GM18517 (cell line): ENCODE results near the gene NXPH3.
"Not testable (repeated sequence)": the region's sequence is repeated elsewhere in the genome, so short reads cannot be mapped to it uniquely, and the experiment has no call there.

Experiments
- ATAC-seq: cut with Tn5 transposase; IDR thresholded peaks from one replicate; pipeline ENCODE4 v1.9.1; 2021; ENCODE audit warnings: mild to moderate bottlenecking, moderate library complexity; ENCODE audit not compliant: unreplicated experiment

Gene NXPH3

DNA sequence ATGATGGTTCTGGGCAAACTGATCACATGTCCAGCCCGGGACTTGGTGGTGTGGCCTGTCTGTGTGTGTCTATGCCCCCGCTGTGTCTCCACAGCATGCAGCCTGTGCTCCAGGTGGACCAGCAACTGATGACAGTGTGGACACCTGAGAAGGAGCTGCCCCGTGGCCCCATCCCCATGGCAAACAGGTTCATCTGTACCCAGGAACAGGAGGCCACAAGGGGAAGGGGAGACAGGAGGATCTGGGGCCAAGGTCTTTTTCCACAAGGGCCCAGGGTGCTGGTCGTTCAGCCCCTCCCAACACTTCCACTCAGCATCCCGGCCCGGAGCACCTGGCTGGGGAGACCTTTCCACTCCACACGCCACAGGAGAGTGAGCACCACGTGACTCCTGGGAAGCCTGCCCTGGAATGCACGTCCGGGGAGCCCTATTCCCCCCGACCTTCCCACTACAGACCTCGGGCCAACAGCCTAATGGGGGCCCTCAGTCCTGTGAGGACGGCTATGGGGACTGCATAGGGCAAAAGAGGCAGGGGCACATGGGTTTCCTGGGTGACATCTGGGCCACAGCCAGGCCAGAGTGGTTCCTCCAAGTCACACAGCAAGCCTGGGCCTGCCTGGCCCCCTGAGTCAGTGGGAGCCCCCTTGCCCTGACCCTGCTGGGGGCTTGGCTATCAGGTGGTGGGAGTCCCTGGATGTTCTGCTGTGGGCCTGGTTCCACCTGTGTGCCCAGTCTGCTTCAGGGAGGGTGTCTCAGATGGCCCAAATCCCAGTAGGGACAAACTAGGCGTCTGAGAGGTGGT lies 20.8 kb upstream of the NXPH3 start:
- ATAC-seq = no peak

DNA sequence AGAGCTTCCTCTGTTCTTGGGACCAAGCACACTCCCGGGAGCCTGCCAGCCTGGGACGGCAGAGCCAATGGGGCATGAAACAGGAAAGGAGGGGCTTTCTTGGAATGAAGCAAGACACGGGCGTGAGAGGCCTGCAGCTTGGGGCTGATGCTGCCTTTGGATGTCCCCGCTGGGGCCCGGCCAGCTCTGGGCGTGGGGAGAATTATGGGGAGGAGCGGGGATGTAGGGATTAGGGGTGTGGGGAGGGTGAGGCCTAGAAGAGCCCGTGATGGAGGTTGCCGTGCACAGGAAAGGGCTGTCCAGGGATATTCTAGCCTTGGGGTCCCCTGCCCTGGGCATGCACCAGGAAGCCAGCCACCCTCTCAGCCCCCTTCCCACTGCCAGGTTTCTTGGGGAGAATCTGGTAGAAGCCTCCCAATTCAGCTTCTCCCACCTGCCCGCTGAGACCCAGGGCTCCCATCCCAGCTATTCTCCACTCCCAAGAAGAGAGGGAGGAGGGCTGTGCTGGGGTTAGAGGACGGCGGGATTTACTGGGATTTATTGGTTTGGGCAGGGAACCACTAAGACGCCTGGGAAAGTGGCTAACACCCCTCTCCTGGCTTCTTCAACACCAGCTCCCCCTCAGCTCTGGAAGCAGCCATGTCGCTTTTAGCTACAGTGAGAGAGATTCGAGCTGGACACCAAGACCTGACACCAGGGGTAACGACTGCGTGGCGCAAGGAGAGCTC lies 20.0 kb upstream of the NXPH3 start:
- no peak for ATAC-seq

DNA sequence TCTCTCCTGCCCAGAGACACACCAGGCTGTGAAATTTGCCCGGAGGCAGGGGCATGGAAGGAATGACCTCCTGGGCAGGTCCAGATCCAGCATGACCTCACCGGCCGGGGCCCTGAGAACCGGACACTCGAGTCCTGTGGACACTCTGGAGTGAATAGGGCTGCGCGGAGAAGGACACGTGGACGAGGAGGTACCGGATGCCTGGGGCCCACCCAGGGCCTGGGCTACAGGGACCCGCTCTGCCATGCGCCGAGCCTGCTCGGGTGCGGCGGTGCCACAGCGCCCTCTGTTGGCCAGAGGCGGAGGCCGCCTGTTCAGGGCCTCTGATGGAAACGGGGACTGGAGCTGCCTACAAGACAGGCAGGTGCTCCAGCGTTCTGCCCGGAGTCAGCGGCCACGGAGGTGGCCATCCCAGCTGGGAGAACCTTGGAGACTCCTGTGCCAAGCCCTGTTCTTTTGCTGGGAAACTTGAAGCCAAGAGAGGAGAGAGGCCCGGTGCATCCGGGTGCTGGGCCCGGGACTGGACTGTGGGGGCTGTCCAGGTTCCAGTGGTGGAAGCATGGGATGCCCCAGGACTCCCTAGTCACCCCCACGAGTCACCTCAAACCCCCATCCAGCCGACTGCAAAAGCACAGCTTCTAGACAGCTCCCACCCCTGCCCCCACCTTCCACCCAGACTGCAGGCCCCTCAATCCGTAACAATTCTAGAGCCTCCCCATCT lies 19.3 kb upstream of the NXPH3 start:
- peak; percentile 45 for ATAC-seq

DNA sequence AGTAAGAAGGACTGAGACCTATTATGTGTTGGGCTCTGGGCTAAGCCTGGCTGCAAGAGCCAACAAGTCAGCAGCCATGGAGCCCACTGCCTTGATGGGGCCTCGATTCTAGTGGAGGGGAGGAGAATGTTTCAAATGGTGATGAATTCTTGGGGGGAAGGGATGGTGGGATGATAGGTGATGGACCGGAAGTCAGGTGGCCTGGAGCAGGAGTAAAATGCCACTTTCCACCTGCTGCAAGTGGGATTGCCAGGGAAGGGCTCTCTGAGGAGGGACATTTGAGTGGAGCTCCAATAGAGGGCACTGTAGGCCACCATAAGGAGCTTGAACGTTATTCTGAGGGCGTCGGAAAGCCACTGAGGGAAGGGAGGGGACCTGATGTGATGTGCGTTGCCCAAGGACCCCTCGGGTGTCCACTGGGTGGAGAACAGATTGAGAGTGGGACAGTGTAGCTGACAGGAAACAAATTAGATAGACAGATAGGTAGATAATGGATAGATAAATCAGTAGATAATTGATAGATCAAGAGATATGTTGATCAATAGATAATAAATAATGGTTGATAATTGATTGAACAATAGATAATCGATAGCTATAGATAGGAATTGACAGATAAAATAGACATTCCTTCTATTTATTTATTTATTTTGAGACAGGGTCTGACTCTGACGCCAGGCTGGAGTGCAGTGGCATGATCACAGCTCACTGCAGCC lies 18.2 kb upstream of the NXPH3 start:
- no peak for ATAC-seq

DNA sequence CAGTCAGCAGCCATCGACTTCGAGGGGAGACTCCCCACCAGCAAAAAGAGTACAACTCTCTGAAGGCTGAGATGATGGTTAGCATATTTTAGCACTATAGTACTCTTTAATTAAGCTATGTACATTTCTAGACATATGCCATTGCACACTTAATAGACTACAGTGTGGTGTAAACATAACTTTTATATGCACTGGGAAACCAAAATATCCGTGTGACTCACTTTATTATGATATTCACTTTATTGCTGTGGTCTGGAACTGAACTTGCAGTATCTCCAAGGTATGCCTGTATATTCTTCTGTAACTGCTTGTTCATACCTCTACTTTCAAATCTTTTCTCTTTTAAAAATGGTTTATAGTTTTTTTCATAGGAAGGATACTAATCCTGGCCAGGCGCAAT lies 11.0 kb upstream of the NXPH3 start:
- no peak for ATAC-seq

DNA sequence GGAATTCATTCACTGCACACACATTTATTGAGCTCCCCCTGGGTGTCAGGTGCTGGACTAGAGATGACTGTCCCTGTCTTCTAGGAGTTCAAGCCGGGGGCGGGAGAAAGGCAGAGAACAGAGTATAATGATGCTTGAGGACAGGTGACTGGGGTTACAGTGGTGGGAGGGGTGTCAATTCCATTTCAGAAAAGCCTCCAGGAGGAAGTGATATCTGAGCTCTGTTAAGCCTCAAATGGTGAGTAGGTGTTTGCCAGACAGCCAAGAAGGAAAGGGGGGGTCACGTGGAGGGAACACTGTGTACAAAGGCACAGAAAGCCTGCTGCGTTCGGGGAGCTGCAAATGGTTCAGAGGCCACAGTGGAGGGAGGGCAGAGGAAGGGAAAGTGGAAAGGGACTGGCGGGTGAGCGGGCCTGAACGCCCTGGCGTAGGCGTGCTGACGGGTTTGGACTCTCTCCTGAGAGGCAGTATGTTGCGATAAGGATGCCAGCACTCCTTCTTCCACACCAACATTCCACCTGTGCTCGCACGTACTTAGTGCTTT lies 9.7 kb upstream of the NXPH3 start:
- ATAC-seq = no peak

DNA sequence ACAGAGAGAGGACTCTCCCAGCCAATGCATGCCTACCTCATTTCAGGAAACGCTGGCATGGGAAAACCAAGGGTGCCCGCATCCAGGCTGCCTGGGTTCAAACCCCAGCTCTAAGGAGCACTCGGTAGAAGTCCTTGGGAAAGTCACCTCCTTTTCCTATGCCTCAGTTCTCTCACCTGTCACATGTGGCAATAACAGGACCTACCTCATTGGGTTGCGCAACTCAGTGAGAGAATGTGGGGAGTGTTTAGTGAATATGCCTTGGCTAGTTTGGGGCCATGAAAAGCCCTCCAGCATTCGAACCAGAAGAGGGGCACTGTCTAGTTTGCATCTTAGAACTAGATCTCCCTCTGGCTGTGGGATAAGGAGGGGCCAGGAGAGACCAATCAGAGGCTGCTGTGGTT lies 9.0 kb upstream of the NXPH3 start:
- ATAC-seq = no peak

DNA sequence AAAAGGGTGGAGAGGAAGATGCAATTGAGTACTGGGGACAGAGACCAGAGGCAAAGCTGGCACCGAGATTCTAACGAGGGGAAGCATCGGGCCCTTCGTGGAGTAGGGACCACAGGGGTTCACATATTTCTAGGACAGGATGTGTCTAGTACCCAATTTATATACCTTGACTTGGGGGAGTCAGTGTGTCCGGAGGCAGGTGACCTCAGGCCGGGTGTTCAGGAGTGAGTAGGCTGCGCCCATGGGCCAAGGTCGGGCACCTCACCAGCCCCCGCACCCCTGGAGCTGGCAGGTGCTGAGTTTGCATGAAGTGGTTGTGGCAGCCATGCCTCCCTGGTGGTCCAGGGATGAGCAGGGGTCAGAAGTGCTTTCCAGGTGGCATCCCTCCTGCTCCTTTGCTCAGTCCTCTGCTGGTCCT lies 8.6 kb upstream of the NXPH3 start:
- ATAC-seq = no peak

DNA sequence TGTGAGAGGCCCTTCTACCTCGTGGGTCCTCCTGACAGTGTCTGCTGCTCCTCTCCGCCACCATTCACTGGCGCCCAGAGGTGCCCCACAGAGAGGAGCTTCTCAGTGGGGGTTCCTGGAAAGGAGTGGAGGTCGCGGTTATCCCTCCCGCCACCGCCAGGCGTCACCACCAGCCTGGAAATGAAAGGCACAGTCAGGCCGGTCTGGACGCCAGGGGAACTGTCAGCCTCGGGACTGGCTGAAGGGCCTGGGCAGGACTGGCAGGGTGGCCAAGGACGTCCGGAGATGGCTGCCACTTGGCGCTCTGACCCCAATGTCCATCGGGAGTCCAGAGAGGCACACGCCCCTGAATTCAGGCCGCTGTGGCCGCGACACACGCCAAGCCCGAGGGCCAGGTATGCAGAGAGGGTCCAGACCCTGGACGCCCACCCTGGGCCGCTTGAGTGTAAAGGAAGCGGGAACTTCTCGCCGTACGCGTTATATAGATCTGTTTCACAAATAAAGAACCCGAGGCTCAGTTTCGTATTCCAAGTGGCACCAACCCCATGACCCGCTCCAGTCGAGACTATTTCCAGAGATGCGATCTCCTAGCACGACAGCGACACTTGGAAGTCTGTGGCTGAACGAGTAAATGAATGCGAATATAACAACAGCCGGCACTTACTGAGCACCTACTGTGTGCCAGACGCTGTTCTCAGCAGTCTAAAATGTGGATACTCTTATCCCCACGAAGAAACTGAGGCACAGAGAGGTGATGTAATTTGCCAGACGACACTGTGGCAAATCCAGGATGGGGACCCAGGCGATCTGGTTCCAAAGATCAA lies 7.6 kb upstream of the NXPH3 start:
- no peak for ATAC-seq

DNA sequence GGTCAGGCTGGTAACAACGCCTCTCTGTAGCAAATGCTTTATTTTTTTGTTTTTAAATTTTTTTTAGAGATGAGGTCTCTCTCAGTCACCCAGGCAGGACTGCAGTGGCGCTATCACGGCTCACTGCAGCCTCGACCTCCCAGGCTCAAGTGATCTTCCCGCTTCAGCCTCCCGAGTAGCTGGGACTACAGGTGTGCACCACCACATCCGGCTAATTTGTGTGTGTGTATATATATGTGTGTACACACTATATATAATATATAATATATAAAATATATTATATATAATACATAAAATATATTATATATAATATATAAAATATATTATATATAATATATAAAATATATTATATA lies 7.0 kb upstream of the NXPH3 start:
- not testable (repeated sequence) for ATAC-seq

DNA sequence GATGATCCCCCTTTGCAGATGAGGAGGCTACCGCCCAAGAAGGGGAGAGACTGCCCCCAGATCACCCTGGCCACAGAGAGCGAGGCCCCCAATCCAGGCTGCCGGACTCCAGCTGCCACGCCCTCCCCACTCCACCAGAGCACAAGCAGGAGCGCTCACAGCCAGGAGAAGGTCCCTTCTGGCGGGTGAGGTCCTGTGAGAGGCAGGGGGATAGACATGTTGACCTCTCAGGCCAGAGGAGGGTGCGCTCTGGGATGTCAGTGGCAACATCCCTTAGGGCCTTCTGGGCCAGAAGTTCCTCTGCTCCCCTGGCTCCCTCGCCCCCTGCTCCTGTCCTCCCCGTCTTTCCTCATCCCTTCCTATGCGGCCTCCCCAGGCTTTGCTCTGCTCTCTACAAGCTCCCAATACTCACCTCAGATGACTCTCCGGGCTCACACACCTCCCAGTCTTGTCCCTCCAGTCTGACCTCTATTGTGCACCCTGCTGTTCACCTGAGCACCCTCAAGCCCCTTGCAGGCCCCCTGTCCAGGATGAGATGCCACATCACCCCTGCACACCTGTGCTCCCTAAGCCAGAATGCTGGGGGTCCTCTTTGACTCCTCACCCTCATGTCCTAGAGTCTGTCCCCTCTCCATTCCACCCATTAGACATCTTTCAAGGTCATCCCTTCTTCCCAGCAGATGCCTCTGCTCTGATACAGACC lies 5.0 kb upstream of the NXPH3 start:
- no peak for ATAC-seq

DNA sequence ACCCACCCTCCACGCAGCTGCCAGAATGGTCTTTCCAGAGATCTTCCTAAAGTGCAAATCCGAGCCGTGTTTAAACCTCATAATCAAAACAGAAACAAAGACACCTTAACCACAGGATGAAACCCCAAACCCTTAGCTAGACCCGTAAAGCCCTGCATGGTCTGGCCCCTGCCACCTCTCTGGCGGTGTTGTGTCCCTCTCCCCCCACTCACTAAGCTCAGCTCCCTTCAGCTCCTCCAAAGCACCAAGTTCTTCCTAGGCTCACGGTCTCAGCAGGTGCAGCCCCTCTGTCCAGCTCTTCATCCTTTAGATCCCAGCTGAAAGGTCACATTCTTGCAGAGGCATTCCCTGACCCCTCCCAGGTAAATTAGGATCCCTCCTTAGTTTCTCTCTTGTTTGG lies 4.4 kb upstream of the NXPH3 start:
- ATAC-seq = no peak

DNA sequence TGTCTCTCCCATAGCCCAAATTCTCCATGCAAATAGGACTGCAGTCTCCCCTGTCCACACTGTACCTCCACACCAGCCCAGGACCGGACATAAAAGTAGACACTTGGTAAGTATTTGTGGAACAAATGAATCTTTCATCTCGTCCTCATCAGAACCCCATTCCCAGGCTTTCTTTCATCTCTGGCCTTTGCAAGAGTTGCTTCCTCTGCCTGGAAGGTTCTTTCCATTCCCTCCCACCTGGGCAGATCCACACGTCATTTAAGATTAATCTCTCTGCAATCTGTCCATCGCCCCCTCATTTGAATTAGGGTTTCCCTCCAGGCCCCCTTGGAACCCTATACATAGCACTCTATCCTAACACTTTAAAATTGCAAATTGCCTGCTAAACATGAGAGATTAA lies 3.9 kb upstream of the NXPH3 start:
- ATAC-seq = no peak

DNA sequence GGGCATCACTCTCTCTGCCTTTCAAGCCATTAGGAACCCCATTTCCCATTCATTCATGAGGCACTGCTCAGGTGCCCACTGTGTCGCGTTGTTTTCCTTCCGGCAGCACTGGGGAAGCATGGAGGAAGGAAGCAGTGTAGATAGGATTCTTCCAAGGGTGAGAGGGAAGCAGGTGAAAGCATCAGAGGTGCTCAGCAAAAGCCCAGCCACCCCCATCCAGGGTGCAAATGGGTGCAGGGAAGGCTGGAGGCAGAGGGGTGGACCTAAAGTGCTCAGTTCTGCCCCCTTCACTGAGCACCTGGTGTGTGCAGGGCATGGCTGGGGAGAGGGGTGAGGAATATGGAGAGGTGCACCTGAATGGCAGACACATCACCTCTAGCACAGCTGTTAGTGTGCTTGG lies 3.4 kb upstream of the NXPH3 start:
- ATAC-seq = no peak

DNA sequence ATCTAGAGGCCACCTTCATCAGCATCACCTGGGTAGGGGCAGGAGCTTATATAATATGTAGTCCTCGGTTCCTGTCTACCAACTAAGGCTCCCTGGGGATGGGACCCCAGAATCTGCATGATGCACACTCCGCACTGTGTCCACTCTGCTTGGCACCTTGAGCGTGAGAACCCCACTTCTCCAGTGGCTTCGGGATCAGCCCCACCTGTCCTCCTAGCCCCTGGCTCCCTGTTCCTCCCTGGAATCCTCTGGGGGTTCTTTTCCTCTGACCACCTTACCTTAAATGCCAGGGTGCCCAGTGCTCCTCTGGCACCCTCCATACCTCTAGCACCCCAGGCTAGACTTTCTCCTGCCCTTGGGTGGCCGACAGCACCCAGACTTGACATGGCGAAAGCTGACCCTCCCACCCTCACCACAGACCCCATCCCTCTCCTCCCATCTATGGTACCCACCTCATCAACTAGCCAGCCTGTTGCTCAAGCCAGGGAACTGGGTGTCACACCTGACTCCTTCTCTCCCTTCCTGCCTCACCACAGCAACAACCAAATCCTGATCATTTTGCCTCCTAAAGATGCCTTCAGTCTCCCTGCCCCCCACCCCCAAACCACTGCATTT lies 2.8 kb upstream of the NXPH3 start:
- ATAC-seq = no peak

DNA sequence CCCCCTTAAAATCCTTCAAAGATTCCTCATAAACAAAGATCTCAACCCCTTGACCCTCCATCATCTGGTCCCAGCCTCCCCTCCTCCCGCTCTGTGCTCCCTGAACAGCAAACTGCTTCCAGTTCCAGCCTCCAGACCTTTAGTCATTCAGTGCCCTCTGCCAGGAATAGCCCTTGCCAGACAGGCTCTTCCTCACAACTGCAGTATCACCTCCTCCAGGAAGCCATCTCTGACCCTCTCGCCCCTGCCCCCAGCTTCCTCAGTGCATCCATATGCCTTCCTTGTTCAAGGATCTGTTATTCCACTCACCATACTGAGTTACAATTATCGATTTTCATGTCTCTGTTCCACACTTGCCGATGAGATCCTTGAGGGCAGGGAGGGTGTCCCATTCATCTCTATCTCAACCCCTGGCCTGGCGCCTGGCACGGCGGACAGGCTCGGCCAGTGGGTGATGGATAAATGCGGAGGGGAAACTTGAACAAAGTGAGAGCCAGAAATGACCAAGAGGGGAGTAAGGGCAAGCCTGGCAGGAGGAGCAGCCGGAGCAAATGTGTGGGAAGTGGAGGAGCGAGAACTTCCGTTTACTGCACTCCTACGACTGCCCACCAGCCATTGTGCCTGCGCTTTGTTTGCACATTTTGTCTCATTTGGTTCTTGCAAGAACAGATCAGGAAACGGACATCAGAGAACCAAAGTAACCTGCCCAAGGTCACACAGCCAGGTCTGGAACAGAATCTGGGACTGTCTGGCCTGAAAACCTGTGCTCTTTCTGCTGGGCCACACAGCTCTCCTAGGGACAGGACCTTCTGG lies 2.0 kb upstream of the NXPH3 start:
- no peak for ATAC-seq

DNA sequence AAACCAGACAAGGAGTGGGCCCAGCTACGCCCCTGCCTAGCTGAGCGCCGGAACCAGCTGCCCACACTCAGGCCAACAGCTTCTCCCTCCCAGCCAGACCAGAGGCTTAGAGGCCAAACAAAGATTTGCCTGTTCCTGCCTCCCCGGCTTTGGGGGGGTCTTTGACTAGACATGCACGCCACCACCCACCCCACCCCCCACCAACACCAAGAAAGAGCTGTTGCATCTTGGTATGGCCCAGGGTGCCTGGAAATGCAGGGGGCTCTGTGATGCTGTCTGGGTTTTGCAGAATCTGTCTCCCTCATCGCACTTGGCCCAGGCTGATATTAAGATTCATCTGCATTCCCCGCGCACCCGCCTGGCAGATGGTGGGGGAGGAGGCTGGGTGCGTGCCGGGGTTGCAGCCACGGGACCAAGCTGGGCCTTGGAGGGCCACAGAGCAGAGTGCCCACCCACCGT lies 1.3 kb upstream of the NXPH3 start:
- ATAC-seq = no peak
